HG03196 (cell line): ENCODE measurements around the gene DHRS9.
A peak's percentile ranks its signal among the peaks of the same experiment; 100 is the strongest.
"Not testable (repeated sequence)": the region's sequence is repeated elsewhere in the genome, so short reads cannot be mapped to it uniquely, and the experiment has no call there.

Experiments used
- ATAC-seq: cut with Tn5 transposase; IDR thresholded peaks from one replicate; pipeline ENCODE4 v1.9.1; 2021; ENCODE audit not compliant: unreplicated experiment

Gene DHRS9

DNA sequence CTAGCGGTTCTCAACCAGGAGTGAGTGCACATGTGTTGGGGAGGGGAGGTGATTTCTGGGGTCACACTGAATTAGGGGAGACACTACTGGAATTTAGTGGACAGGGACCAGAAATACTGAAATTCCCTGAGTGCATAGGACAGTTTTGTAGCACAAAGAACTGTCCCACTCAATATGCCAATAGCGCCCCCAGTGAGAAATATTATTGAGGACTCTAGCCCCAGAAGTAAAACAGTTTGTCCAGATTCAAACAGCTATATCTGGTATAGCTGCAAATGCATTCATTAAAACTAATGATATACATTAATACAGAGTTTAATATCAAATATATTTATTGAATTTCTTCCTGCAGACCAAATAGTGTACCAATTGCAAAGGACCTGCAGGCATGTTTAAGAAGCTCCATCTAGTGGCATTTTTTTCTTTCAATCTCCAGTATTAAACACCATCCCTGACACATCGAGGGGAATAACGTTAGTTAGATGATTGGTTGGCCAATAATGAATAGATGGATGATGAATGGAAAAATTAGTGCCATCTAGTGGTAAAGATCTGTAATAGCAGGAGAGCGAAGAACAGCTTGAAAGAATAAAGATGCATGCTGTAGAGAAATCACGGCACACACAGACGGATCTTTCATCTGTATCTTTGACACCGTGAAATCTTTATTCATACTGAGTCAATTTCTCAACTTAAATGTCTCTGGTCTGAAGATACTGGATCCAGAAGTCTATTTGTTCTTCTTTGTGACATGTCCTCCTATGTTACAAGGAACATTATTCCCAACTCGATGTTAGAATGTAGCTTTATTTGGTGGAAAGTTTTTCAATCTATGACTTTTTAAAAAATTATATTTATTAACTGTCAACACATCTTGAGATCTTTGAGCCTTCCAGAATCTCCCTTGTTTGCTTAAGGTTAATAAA lies 62.5 kb downstream of the DHRS9 start:
- peak; percentile 78 for ATAC-seq

GRCh38 chr2:169134272-169134671 lies 64.9 kb downstream of the DHRS9 start:
- ATAC-seq: not testable (repeated sequence)

DNA sequence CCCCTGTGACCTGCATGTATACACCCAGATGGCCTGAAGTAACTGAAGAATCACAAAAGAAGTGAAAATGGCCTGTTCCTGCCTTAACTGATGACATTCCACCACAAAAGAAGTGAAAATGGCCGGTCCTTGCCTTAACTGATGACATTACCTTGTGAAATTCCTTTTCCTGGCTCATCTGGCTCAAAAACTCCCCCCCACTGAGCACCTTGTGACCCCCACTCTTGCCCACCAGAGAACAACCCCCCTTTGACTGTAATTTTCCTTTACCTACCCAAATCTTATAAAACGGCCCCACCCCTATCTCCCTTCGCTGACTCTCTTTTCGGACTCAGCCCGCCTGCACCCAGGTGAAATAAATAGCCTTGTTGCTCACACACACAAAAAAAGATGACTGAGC lies 67.1 kb downstream of the DHRS9 start:
- ATAC-seq: not testable (repeated sequence)

GRCh38 chr2:169136885-169137534 lies 67.6 kb downstream of the DHRS9 start:
- no peak for ATAC-seq

- no peak for ATAC-seq
Observed at GRCh38 chr2:169137924-169138323, 68.6 kb downstream of the DHRS9 start.

- ATAC-seq: no peak
Observed at GRCh38 chr2:169139145-169139544, 69.8 kb downstream of the DHRS9 start.

- ATAC-seq: no peak
Observed at GRCh38 chr2:169139993-169140767, 70.8 kb downstream of the DHRS9 start.

- no peak for ATAC-seq
Observed at GRCh38 chr2:169141713-169142352, 72.5 kb downstream of the DHRS9 start.

- ATAC-seq: no peak
Observed at GRCh38 chr2:169143998-169144397, 74.6 kb downstream of the DHRS9 start.
